ENCODE measurements around the gene FAM131C. TPM values are rescaled to one million over a fixed set of nuclear protein-coding genes. Genes with fewer than 3 reads are reported as not detected.

The FAM131C gene
- total and polyA plus RNA-seq, 10 of the 15 experiments (the other 5 are each of a cell fraction or from before 2014, with no cell fraction given) = 0.03 TPM; not detected in 9

GRCh38 chr1:16075337-16076030, 2.0 kb upstream of the FAM131C start:
- H3K9me3 ChIP-seq (replicated peaks; ENCODE audit: control insufficient read depth, insufficient read depth, low read length) = no peaks in the 10 kb centered on the region
- ChIA-PET RAD21 (ENCODE audit: unreplicated experiment) (interaction anchor here (0.7 to 1.0 kb wide), 2 partner anchors 111 to 215 kb away, joined by 4 to 5 read pairs; no protein-coding TSS in a partner anchor), POLR2A (interaction anchor here (0.6 to 0.7 kb wide), 2 partner anchors 270 to 453 kb away, joined by 3 to 7 read pairs; no protein-coding TSS in a partner anchor), SMC1A (ENCODE audit: uncharacterized antibody, unreplicated experiment) (interaction anchor here (0.9 kb wide), 1 partner anchor 260 kb away, joined by 3 read pairs; no protein-coding TSS in a partner anchor), CTCF (interaction anchor here (0.7 to 2.1 kb wide), 5 partner anchors 108 to 510 kb away, joined by 3 to 5 read pairs (median 4); no protein-coding TSS in a partner anchor)
- in situ Hi-C loops (cut with MboI) = loop anchor here (5.0 kb wide), 2 partner anchors 167 to 287 kb away; no protein-coding TSS in a partner anchor
- H4K20me1 ChIP-seq (ENCODE audit: control insufficient read depth, insufficient read depth) = no peaks in the 10 kb centered on the region
- no peak for FAIRE-seq
- no peak overlapping the region for H3K27ac ChIP-seq (ENCODE audit: control insufficient read depth, insufficient read depth)
- no peaks in the 10 kb centered on the region for H3K79me2 ChIP-seq (ENCODE audit: control insufficient read depth, insufficient read depth, low read length)
- intact Hi-C loops (cut with micrococcal nuclease; ENCODE audit: unreplicated experiment) = no loop called here
- H3K4me2 ChIP-seq (ENCODE audit: control insufficient read depth, insufficient read depth) = no peak overlapping the region
- H3K4me3 ChIP-seq = no peak overlapping the region
- no peak for TF ChIP-seq SP1 (IDR thresholded peaks at IDR 0.05; ENCODE audit: low read depth, low read length)
- no peak for TF ChIP-seq SREBF2 (IDR thresholded peaks at IDR 0.05; ENCODE audit: low read length)
- TF ChIP-seq IKZF1 (conservative IDR thresholded peaks at IDR 0.05) = no peak
- no peak for TF ChIP-seq ETV6 (conservative IDR thresholded peaks at IDR 0.05 in 1 of 2, IDR thresholded peaks at IDR 0.05 in 1 of 2; ENCODE audit: borderline replicate concordance in 1 of 2, low read depth in 1 of 2)
- no peak for TF ChIP-seq USF2 (IDR thresholded peaks at IDR 0.05; ENCODE audit: borderline replicate concordance, low read depth, low read length)
- TF ChIP-seq SUPT20H (IDR thresholded peaks at IDR 0.05; ENCODE audit: borderline replicate concordance, control insufficient read depth, low read depth, low read length) = no peak
- TF ChIP-seq ZNF217 (IDR thresholded peaks at IDR 0.05) = no peak
- TF ChIP-seq DPF2 (IDR thresholded peaks at IDR 0.05) = peak; percentile 72
- no peak for ATAC-seq
- no peak overlapping the region for H2AFZ ChIP-seq (ENCODE audit: control insufficient read depth, low read depth, low read length)
- peaks cover 8% of the 10 kb centered on the region for H3K4me1 ChIP-seq (ENCODE audit: control insufficient read depth, insufficient read depth, low read length)
- peaks cover 1 to 3% of the 10 kb centered on the region in 2 experiments; a peak in 2 of 4 replicates for H3K27me3 ChIP-seq (replicated peaks in 1 of 2; ENCODE audit: control insufficient read depth in 2 of 2, insufficient read depth in 2 of 2, low read length in 1 of 2)
- H3K36me3 ChIP-seq (ENCODE audit: control insufficient read depth in 2 of 2, insufficient read depth in 2 of 2, low read length in 1 of 2) = no peaks in the 10 kb centered on the region
- 37% methylated on average over 11 of the region's 11 CpGs for WGBS (ENCODE audit: insufficient coverage, insufficient replicate concordance, low lambda C conversion rate, missing lambda C conversion rate)
- H3K9ac ChIP-seq (ENCODE audit: control insufficient read depth, insufficient read depth, low read length) = no peak overlapping the region
- no TSS peak for BruUV-seq (replicated peaks)
- DNase-seq (ENCODE audit: low read depth, low spot score) = no peak

All from GM12878 (cell line).